HG02973 (cell line): ENCODE results near the gene CCNJ.

Experiments
- ATAC-seq: cut with Tn5 transposase; IDR thresholded peaks from one replicate; pipeline ENCODE4 v1.9.1; 2021; ENCODE audit warnings: moderate library complexity; ENCODE audit not compliant: unreplicated experiment

CCNJ gene

GRCh38 chr10:96053985-96054384 lies 10.6 kb downstream of the CCNJ start:
- ATAC-seq: no peak

- ATAC-seq: no peak
Observed at GRCh38 chr10:96056787-96057186, 13.4 kb downstream of the CCNJ start.

- no peak for ATAC-seq
Observed at GRCh38 chr10:96061232-96061631, 17.8 kb downstream of the CCNJ start.

- no peak for ATAC-seq
Observed at GRCh38 chr10:96072674-96073073, 29.3 kb downstream of the CCNJ start.

- no peak for ATAC-seq
Observed at GRCh38 chr10:96073722-96074121, 30.3 kb downstream of the CCNJ start.

- ATAC-seq: no peak
Observed at GRCh38 chr10:96074776-96075175, 31.4 kb downstream of the CCNJ start.

- ATAC-seq: no peak
Observed at GRCh38 chr10:96075977-96076376, 32.6 kb downstream of the CCNJ start.

- ATAC-seq: no peak
Observed at GRCh38 chr10:96077156-96077555, 33.8 kb downstream of the CCNJ start.

GRCh38 chr10:96082153-96082552 lies 38.8 kb downstream of the CCNJ start:
- no peak for ATAC-seq

GRCh38 chr10:96082748-96083147 lies 39.4 kb downstream of the CCNJ start:
- ATAC-seq: no peak

GRCh38 chr10:96089116-96089515 lies 45.7 kb downstream of the CCNJ start:
- ATAC-seq: no peak

GRCh38 chr10:96089670-96090462 lies 46.5 kb downstream of the CCNJ start:
- ATAC-seq: peak; percentile 86

- ATAC-seq: no peak
Observed at GRCh38 chr10:96090463-96090800, 47.0 kb downstream of the CCNJ start.

GRCh38 chr10:96092999-96093767 lies 49.8 kb downstream of the CCNJ start:
- no peak for ATAC-seq

- ATAC-seq: no peak
Observed at GRCh38 chr10:96093948-96094347, 50.6 kb downstream of the CCNJ start.

- ATAC-seq: no peak
Observed at GRCh38 chr10:96096958-96097357, 53.6 kb downstream of the CCNJ start.

- ATAC-seq: no peak
Observed at GRCh38 chr10:96097865-96098264, 54.5 kb downstream of the CCNJ start.

- ATAC-seq: no peak
Observed at GRCh38 chr10:96107623-96108038, 64.2 kb downstream of the CCNJ start.
